OCI-LY3 (cell line): ENCODE measurements around the gene P3R3URF.

ENCODE experiments used
- H2AFZ ChIP-seq: fragments of 200-600, 300-600 bp; shearing (Covaris generic); 2 replicates; pipeline ENCODE4 v1.6.0; 2014; ENCODE audit warnings: antibody characterized with exemption, low read depth, low read length
- H3K27ac ChIP-seq: fragments of 200-600, 300-600 bp; sonication (generic); 2 replicates; pipeline ENCODE4 v1.5.1; 2014; ENCODE audit warnings: mild to moderate bottlenecking, low read length, moderate library complexity, mixed read lengths
- H3K27me3 ChIP-seq: fragments of 200-600, 300-600 bp; sonication (generic); 2 replicates; pipeline ENCODE4 v1.6.1; 2014; ENCODE audit warnings: low read depth, low read length, mixed read lengths
- H3K36me3 ChIP-seq: fragments of 200-600, 300-600 bp; sonication (generic); replicated peaks from 2 replicates; pipeline ENCODE3; 2014; ENCODE audit warnings: low read depth, low read length, mixed read lengths
- H3K4me1 ChIP-seq: fragments of 300-600, 200-600 bp; sonication (generic); 2 replicates; pipeline ENCODE4 v1.6.1; 2014; ENCODE audit warnings: low read length, mixed read lengths
- H3K4me2 ChIP-seq: fragments of 200-600, 300-600 bp; sonication (generic); 2 replicates; pipeline ENCODE4 v1.6.1; 2014; ENCODE audit warnings: low read length, mixed read lengths
- H3K4me3 ChIP-seq: fragments of 300-600, 200-600 bp; sonication (generic); 2 replicates; pipeline ENCODE4 v1.5.1; 2014; ENCODE audit warnings: antibody characterized with exemption, mild to moderate bottlenecking, low read length, moderate library complexity
- H3K79me2 ChIP-seq: fragments of 300-600, 200-600 bp; shearing (Covaris generic); 2 replicates; pipeline ENCODE4 v1.6.1; 2014; ENCODE audit warnings: mild to moderate bottlenecking, low read length, mixed read lengths
- H3K9ac ChIP-seq: fragments of 300-600, 200-600 bp; shearing (Covaris generic); 2 replicates; pipeline ENCODE4 v1.6.0; 2014; ENCODE audit warnings: mild to moderate bottlenecking, low read length, moderate library complexity
- H3K9me3 ChIP-seq: fragments of 200-600, 300-600 bp; shearing (Covaris generic); 2 replicates; pipeline ENCODE4 v1.6.1; 2014; ENCODE audit warnings: low read length, mixed read lengths; ENCODE audit not compliant: insufficient read depth
- H4K20me1 ChIP-seq: fragments of 200-600, 300-600 bp; sonication (generic); 2 replicates; pipeline ENCODE4 v1.6.1; 2016; ENCODE audit warnings: low read length, mixed read lengths; ENCODE audit not compliant: insufficient read depth
- CTCF ChIP-seq: fragments of 200-600, 300-600 bp; sonication (generic); IDR thresholded peaks from 2 replicates; pipeline ENCODE4 v1.5.1; 2014; ENCODE audit warnings: antibody characterized with exemption, low read length, low read depth
- EZH2phosphoT487 ChIP-seq: fragments of 200-600 bp; shearing (Covaris generic); IDR thresholded peaks from 2 replicates; pipeline ENCODE4 v1.6.1; 2018; ENCODE audit warnings: antibody characterized with exemption, mixed run types, low read depth

The P3R3URF gene

GRCh38 chr1:46137916-46138315 lies 38.4 kb downstream of the P3R3URF start:
- no peaks in the 10 kb centered on the region for H4K20me1 ChIP-seq
- no peak overlapping the region for H3K27ac ChIP-seq
- no peak overlapping the region for H3K9ac ChIP-seq
- H3K4me1 ChIP-seq: peaks cover 13% of the 10 kb centered on the region
- peaks cover 4% of the 10 kb centered on the region; the same call in 1 of the 2 replicates for H3K27me3 ChIP-seq
- H3K79me2 ChIP-seq: no peaks in the 10 kb centered on the region
- no peak overlapping the region for H3K4me2 ChIP-seq
- H3K4me3 ChIP-seq: no peak overlapping the region
- no peaks in the 10 kb centered on the region for H3K36me3 ChIP-seq
- H3K9me3 ChIP-seq: no peaks in the 10 kb centered on the region
- H2AFZ ChIP-seq: no peak overlapping the region
- TF ChIP-seq CTCF (no peak), EZH2phosphoT487 (no peak)

DNA sequence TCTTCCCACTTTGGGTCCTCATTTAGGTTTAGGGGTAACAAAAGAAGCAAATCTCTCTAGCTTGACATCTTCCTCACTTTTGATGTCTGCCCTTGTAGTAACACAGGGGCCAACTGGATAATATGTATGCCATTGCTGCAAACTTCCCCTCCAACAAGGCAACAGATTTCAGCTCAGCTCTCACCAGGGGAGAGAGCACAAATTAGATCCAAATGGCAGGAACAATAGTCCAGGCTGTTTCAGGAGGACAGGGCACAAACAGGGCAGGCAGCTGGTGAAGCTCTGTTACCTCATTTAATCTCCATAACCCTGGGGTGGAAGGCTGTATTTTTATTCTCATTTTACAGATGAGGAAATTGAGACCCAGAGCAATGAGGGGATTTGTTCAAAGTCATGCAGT lies 39.6 kb downstream of the P3R3URF start:
- H3K4me2 ChIP-seq: no peak overlapping the region
- TF ChIP-seq EZH2phosphoT487 (no peak), CTCF (no peak)
- H4K20me1 ChIP-seq: no peaks in the 10 kb centered on the region
- H3K27ac ChIP-seq: no peak overlapping the region
- H3K79me2 ChIP-seq: no peaks in the 10 kb centered on the region
- no peaks in the 10 kb centered on the region for H3K9me3 ChIP-seq
- H3K36me3 ChIP-seq: no peaks in the 10 kb centered on the region
- peaks cover 4% of the 10 kb centered on the region; the same call in 1 of the 2 replicates for H3K27me3 ChIP-seq
- no peak overlapping the region for H3K9ac ChIP-seq
- no peak overlapping the region for H2AFZ ChIP-seq
- peaks cover 13% of the 10 kb centered on the region for H3K4me1 ChIP-seq
- H3K4me3 ChIP-seq: no peak overlapping the region

DNA sequence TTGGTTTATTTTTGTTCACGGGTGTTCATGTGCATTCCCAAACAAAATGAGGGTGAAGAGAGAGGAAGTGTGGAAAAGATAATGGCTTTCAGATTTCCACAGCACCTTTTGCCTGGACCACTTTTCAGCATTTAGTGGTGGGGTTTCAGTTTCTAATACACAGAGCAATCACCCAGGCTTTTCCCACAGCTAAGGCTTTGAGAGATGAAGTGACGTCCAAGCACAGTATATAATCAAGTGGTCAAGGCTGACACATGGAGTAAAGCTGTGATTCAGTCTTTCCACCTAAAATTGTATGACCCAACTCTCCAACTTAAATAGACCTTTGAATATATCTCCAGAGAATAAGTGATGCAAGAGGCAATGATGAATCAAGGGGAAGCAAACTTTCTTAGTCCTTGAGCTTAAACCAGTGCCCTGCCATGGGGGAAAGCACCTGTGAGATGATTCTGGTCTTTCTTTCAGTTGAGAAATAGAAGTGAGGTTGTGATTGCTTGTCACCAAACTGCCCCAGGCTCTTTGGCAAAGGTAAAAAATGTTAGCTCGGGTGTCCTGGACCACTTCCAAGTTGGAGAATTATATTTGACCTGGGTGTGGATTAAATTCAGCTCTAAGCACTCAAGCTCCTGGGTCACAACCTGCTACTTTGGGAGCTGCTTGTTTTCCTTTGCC lies 41.5 kb downstream of the P3R3URF start:
- H3K4me2 ChIP-seq: no peak overlapping the region

More for the DNA sequence above, 41.5 kb downstream of the P3R3URF start:
- peaks cover 21% of the 10 kb centered on the region for H3K4me1 ChIP-seq
- H3K4me3 ChIP-seq: no peak overlapping the region
- H4K20me1 ChIP-seq: no peaks in the 10 kb centered on the region
- H3K27me3 ChIP-seq: peaks cover 4% of the 10 kb centered on the region; the same call in 1 of the 2 replicates
- no peaks in the 10 kb centered on the region; the same call in 1 of the 2 replicates for H3K79me2 ChIP-seq
- no peaks in the 10 kb centered on the region for H3K36me3 ChIP-seq
- H3K9ac ChIP-seq: no peak overlapping the region
- H2AFZ ChIP-seq: no peak overlapping the region
- no peak overlapping the region for H3K27ac ChIP-seq
- H3K9me3 ChIP-seq: no peaks in the 10 kb centered on the region
- TF ChIP-seq CTCF: no peak
- TF ChIP-seq EZH2phosphoT487: no peak
